Neural cell (in vitro differentiated cells): ENCODE measurements around the gene GPX3.

Experiments used
- EZH2 ChIP-seq: fragments of 200-600, 300-800 bp; shearing (Covaris generic), sonication (generic); IDR thresholded peaks from 2 replicates; pipeline ENCODE4 v1.6.1; 2014; ENCODE audit warnings: antibody characterized with exemption, low read length, borderline replicate concordance, mild to moderate bottlenecking; ENCODE audit not compliant: insufficient read depth, poor library complexity, severe bottlenecking
- POLR2AphosphoS5 ChIP-seq: IDR thresholded peaks from 2 replicates; pipeline ENCODE4 v1.6.1; 2012
- TF ChIP-seq, protein P1 (sequence below): fragments of 450-650 bp; IDR thresholded peaks from 2 replicates; pipeline ENCODE4 v1.5.1; 2014; ENCODE audit warnings: antibody characterized with exemption, mild to moderate bottlenecking, moderate library complexity; ENCODE audit not compliant: poor library complexity, severe bottlenecking

GRCh38 chr5:150989695-150990094 lies 30.7 kb upstream of the GPX3 start:
- TF ChIP-seq, protein P1, sequence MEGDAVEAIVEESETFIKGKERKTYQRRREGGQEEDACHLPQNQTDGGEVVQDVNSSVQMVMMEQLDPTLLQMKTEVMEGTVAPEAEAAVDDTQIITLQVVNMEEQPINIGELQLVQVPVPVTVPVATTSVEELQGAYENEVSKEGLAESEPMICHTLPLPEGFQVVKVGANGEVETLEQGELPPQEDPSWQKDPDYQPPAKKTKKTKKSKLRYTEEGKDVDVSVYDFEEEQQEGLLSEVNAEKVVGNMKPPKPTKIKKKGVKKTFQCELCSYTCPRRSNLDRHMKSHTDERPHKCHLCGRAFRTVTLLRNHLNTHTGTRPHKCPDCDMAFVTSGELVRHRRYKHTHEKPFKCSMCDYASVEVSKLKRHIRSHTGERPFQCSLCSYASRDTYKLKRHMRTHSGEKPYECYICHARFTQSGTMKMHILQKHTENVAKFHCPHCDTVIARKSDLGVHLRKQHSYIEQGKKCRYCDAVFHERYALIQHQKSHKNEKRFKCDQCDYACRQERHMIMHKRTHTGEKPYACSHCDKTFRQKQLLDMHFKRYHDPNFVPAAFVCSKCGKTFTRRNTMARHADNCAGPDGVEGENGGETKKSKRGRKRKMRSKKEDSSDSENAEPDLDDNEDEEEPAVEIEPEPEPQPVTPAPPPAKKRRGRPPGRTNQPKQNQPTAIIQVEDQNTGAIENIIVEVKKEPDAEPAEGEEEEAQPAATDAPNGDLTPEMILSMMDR, result no peak
- TF ChIP-seq EZH2 (no peak), POLR2AphosphoS5 (no peak)
